B cell (primary cell): ENCODE data around the gene CBX2.

ENCODE experiments used
- CTCF ChIP-seq: fragments of 200-600 bp; IDR thresholded peaks from one replicate; pipeline ENCODE4 v1.8.0; 2022; ENCODE audit warnings: antibody characterized with exemption, mild to moderate bottlenecking
- EZH2 ChIP-seq: IDR thresholded peaks from 2 replicates; pipeline ENCODE4 v1.6.1; 2012; ENCODE audit warnings: borderline replicate concordance, low read depth, mild to moderate bottlenecking, moderate library complexity, low read length; ENCODE audit not compliant: insufficient read depth, poor library complexity, severe bottlenecking

GRCh38 chr17:79820959-79821330 is 43.0 kb downstream of the CBX2 start:
- no peak for TF ChIP-seq CTCF
- no peak for TF ChIP-seq EZH2
